Amniotic stem cell (primary cell): ENCODE data around the gene PCDHGA3.
"Not testable (repeated sequence)": the region's sequence is repeated elsewhere in the genome, so short reads cannot be mapped to it uniquely, and the experiment has no call there.

ENCODE experiments used
- DNase-seq: peaks from one replicate; lab custom pipeline; 2025; lab: John Stamatoyannopoulos, UW

The PCDHGA3 gene

DNA sequence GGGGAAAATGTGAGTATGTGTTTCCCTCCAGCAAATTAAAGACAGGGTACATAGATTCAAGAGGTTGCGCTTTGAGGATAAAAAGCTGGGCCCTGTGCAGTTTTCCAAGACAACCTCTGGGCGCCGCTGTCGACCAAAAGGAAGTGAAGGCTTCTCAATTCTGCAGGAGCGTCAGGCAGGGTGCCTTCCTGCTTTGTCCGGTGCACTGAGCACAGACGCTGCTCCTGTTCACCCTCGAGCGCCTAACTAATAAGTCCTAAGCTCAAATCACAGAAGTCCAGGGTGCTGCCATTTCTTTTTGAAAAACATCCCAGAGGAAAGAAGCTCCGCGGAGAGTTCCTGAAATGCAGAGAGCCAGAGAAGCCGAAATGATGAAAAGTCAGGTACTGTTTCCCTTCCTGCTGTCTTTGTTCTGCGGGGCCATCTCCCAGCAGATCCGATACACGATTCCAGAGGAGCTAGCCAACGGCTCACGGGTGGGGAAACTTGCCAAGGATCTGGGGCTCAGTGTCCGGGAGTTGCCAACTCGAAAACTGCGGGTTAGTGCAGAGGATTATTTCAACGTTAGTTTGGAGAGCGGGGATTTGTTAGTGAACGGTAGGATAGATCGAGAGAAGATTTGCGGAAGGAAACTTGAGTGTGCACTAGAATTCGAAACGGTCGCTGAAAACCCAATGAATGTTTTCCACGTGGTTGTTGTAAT lies 6.4 kb downstream of the PCDHGA3 start, which contains the start of gene PCDHGB1:
TSS of gene PCDHGB1 (plus strand) at position 183 of the 703 bp plus-strand sequence. CDS start at position 345, 162 bp downstream.
- peak; percentile 13 for DNase-seq

DNA sequence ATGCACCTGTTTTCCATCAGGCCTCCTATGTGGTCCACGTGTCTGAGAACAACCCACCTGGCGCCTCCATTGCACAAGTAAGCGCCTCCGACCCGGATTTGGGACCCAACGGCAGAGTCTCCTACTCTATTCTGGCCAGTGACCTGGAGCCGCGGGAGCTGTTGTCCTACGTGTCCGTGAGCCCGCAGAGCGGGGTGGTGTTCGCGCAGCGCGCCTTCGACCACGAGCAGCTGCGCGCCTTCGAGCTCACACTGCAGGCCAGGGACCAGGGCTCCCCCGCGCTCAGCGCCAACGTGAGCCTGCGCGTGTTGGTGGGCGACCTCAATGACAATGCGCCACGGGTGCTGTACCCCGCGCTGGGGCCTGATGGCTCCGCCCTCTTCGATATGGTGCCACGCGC lies 8.0 kb downstream of the PCDHGA3 start:
- no peak for DNase-seq

DNA sequence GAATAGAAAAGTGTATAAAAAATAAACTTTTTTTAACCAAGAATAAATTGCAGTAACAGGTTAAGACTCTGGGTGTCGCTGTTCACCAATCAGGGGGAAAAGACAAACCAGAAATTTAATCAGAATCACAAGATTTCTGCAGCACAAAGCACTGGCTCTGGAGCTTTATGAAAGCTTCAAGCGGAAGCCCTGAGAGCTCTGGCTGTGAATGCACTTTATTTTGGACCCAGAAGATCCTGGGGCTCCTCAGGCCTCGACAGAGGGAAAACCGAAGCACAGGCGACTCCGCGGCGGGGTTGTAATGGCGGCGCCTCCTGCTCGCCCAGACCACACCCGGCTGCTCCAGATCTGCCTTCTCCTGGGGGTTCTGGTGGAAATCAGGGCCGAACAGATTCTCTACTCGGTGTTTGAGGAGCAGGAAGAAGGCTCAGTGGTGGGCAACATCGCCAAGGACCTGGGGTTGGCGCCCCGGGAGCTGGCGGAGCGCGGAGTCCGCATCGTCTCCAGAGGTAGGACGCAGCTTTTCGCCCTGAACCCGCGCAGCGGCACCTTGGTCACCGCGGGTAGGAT lies 11.4 kb downstream of the PCDHGA3 start, which contains the start of gene PCDHGA4:
TSS of gene PCDHGA4 (plus strand) at position 122 of the 570 bp plus-strand sequence. CDS start at position 209, 87 bp downstream.
- no peak for DNase-seq

DNA sequence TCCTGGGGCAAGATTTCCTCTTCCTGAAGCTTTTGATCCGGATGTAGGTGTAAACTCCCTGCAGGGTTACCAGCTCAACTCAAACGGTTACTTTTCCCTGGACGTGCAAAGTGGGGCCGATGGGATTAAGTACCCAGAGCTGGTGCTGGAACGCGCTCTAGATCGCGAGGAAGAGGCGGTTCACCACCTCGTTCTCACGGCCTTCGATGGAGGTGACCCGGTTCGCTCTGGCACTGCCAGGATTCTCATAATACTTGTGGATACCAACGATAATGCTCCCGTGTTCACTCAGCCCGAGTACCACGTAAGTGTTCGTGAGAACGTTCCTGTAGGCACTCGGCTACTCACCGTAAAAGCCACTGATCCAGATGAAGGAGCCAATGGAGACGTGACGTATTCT lies 12.0 kb downstream of the PCDHGA3 start:
- DNase-seq: no peak

DNA sequence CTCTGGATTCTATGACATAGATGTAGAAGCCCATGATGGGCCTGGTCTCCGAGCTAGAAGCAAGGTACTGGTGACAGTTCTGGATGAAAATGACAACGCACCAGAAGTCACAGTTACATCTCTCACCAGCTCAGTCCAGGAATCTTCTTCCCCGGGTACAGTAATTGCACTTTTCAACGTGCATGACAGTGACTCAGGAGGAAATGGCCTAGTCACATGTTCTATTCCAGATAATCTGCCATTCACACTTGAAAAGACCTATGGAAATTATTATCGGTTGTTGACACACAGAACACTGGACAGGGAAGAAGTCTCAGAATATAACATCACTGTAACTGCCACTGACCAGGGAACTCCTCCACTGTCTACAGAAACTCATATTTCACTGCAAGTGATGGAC lies 12.5 kb downstream of the PCDHGA3 start:
- DNase-seq: no peak

DNA sequence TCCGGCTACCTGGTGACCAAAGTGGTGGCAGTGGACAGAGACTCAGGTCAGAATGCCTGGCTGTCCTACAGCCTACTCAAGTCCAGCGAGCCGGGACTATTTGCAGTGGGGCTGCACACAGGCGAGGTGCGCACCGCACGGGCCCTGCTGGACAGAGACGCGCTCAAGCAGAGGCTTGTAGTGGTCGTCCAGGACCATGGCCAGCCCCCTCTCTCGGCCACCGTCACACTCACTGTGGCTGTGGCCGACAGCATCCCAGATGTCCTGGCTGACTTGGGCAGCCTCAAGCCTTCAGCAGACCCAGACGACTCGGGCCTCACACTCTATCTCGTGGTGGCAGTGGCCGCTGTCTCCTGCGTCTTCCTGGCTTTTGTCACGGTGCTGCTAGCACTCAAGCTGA lies 13.3 kb downstream of the PCDHGA3 start:
- DNase-seq: no peak

DNA sequence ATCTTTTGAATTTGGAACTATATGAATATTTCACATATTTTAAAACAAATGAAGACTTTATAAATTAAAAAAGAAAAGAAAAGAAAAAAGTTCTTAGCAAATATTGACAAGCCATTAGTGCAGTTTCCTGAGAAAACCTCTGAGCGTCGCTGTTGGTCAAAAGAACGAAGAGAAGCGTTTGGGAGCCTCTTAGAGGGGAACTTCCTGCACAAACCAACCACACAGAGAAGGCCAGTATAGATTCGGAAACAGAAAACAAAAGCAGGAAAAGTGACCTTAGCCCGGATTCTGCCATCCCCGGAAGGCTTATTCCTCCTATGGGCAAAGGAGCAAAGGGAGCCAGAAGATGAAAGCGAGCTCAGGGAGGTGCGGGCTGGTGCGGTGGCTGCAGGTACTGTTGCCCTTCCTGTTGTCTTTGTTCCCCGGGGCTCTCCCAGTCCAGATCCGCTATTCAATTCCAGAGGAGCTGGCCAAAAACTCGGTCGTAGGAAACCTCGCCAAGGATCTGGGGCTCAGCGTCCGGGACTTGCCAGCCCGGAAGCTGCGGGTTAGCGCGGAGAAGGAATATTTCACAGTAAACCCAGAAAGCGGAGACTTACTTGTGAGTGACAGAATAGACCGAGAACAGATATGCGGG lies 16.3 kb downstream of the PCDHGA3 start, which contains the start of gene PCDHGB2:
TSS of gene PCDHGB2 (plus strand) at position 205 of the 637 bp plus-strand sequence. CDS start at position 347, 142 bp downstream.
- DNase-seq: no peak

DNA sequence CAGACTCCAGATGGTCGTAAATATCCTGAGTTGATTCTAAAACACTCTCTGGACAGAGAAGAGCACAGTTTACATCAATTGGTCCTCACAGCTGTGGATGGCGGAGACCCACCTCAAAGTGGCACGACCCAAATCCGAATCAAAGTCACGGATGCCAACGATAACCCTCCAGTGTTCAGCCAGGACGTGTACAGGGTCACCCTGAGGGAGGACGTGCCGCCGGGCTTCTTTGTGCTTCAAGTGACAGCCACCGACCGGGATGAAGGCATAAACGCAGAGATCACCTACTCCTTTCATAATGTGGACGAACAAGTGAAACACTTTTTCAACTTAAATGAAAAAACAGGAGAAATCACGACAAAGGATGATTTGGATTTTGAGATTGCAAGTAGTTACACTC lies 17.1 kb downstream of the PCDHGA3 start:
- no peak for DNase-seq

DNA sequence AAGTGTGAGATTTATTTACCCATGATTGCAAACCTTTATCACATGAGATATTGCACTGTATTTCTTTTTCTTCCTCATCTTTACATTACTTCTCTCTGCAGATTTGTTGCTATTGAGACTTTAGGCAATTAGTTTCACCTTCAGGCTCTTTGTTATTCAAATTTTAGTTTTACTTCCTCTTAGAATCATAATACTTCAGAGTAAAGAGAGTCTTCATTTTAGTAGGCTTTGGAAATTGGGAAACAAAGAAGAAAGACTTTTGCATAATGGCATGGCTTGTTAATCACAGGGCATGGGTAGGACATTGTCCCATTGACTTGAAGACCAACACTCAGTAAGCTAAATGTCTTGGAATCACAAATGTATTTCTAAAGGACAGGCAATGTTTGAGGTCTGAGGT lies 19.1 kb downstream of the PCDHGA3 start:
- no peak for DNase-seq

DNA sequence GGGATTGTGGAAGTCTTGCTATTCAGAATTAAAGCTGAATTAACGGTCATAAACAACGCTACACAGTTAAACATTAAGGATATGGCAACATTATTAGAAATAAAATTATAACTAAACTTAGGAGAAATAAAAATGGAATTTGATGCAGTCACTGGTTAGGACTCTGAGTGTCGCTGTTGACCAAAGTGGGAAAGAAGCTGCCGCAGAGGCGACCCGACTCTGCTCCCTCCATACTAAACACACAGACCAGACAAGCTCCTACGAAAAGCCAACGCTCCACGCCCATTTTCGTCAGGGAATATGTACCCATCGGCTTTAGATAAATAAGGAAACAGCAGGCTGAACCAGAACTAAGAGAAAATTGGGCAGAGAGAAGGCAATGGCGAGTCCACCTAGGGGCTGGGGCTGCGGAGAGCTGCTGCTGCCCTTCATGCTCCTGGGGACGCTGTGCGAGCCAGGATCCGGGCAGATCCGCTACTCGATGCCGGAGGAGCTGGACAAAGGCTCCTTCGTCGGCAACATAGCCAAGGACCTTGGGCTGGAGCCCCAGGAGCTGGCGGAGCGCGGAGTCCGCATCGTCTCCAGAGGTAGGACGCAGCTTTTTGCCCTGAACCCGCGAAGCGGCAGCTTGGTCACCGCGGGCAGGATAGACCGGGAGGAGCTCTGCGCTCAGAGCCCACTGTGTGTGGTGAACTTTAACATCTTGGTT lies 20.5 kb downstream of the PCDHGA3 start, which contains the start of gene PCDHGA5:
TSS of gene PCDHGA5 (plus strand) at position 211 of the 709 bp plus-strand sequence. CDS start at position 380, 169 bp downstream.
- no peak for DNase-seq

DNA sequence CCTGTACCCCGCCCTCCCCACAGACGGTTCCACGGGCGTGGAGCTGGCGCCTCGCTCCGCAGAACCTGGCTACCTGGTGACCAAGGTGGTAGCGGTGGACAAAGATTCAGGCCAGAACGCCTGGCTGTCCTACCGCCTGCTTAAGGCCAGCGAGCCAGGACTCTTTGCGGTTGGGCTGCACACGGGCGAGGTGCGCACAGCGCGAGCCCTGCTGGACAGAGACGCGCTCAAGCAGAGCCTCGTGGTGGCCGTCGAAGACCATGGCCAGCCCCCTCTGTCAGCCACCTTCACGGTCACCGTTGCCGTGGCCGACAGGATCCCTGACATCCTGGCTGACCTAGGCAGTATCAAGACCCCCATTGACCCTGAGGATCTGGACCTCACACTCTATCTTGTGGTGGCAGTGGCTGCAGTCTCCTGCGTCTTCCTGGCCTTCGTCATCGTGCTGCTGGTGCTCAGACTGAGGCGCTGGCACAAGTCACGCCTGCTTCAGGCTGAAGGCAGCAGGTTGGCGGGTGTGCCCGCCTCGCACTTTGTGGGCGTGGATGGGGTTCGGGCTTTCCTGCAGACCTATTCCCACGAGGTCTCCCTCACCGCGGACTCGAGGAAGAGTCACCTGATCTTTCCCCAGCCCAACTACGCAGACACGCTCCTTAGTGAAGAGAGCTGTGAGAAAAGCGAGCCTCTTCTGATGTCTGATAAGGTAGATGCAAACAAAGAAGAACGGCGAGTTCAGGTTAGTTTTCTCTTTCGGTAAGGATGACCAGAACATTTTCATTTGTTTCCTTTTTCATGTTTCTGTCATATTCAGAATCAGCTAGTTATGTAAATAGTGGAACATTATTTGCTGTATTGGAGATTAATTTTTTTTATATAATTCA lies 22.6 kb downstream of the PCDHGA3 start:
- DNase-seq: no peak

DNA sequence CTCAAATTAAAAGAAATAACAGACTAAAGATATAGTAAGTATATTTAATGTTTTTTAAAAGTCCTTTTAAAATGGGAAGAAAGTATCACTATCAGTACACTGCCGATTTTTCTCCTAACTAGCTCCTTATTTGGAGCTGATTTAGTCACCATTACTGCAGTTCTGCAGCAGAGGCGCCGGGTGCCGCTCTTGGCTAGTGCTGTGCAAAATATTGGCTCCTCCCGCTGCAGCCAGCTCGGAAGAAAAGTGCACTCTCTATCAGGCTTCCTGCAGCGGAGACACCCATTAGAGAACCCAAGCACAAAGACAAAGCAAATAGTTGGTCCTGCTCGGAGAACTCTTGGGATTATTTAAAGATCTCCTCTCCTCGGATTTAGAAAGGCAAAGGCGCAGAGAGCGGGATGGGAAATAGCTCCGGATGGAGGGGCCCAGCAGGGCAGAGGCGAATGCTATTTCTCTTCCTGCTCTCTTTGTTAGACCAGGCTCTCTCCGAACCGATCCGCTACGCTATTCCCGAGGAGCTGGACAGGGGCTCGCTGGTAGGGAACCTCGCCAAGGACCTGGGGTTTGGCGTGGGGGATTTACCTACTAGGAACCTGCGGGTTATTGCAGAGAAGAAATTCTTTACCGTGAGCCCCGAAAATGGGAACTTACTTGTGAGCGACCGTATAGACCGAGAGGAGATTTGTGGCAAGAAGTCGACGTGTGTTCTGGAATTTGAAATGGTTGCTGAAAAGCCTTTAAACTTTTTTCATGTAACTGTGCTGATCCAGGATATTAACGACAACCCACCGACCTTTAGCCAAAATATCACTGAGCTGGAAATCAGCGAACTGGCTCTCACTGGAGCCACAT lies 26.6 kb downstream of the PCDHGA3 start, which contains the start of gene PCDHGB3:
TSS of gene PCDHGB3 (plus strand) at position 249 of the 855 bp plus-strand sequence. CDS start at position 402, 153 bp downstream.
- no peak for DNase-seq

DNA sequence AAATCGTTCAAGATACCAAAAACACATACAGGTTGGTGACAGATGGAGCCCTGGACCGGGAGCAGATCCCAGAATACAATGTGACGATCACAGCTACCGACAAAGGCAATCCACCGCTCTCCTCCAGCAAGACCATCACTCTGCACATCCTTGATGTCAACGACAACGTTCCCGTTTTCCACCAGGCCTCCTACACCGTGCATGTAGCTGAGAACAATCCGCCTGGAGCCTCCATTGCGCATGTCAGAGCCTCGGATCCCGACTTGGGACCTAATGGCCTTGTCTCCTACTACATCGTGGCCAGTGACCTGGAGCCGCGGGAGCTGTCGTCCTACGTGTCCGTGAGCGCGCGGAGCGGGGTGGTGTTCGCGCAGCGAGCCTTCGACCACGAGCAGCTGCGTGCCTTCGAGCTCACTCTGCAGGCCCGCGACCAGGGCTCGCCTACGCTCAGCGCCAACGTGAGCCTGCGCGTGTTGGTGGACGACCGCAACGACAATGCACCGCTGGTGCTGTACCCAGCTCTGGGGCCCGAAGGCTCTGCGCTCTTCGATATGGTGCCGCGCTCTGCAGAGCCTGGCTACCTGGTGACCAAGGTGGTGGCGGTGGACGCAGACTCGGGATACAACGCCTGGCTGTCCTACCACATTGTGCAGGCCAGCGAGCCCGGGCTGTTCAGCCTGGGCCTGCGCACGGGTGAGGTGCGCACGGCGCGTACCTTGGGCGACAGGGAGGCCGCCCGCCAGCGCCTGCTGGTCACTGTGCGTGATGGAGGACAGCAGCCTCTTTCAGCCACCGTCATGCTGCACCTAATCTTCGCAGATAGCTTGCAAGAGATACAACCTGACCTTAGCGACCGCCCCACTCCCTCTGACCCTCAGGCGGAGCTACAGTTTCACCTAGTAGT lies 28.2 kb downstream of the PCDHGA3 start:
- DNase-seq: no peak

DNA sequence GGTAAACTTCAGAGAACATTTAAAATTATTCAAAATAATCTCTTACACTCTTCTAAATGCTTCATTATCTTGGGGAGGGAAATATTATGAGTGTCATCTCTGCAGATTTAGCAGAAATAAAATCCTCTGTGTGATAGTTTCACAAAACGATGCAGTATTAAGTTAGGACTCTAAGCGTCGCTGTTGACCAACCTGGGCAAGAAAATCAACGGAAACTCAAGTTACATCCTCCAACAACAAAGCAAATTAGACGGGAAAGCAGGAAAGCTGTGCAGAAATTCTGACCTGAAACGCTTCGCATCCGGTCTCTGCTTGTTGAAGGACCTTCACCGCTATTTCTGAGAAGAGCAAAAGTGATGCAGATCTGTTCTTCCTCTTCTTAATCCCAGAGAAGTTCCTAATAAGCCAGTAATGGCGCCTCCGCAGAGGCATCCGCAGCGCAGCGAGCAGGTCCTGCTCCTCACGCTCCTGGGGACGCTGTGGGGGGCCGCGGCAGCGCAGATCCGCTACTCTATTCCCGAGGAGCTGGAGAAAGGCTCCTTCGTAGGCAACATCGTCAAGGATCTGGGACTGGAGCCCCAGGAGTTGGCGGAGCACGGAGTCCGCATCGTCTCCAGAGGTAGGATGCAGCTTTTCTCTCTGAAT lies 30.2 kb downstream of the PCDHGA3 start, which contains the start of gene PCDHGA6:
TSS of gene PCDHGA6 (plus strand) at position 219 of the 645 bp plus-strand sequence. CDS start at position 412, 193 bp downstream.
- no peak for DNase-seq

DNA sequence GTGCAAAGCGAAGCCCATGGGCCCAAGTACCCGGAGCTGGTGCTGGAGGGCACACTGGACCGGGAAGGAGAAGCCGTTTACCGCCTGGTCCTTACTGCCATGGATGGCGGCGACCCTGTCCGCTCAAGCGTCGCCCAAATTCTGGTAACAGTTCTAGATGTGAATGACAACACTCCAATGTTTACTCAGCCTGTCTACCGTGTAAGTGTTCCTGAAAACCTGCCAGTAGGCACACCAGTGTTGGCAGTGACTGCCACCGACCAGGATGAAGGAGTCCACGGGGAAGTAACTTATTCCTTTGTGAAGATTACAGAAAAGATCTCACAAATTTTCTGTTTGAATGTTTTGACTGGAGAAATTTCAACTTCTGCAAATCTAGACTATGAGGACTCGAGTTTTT lies 31.0 kb downstream of the PCDHGA3 start:
- no peak for DNase-seq

DNA sequence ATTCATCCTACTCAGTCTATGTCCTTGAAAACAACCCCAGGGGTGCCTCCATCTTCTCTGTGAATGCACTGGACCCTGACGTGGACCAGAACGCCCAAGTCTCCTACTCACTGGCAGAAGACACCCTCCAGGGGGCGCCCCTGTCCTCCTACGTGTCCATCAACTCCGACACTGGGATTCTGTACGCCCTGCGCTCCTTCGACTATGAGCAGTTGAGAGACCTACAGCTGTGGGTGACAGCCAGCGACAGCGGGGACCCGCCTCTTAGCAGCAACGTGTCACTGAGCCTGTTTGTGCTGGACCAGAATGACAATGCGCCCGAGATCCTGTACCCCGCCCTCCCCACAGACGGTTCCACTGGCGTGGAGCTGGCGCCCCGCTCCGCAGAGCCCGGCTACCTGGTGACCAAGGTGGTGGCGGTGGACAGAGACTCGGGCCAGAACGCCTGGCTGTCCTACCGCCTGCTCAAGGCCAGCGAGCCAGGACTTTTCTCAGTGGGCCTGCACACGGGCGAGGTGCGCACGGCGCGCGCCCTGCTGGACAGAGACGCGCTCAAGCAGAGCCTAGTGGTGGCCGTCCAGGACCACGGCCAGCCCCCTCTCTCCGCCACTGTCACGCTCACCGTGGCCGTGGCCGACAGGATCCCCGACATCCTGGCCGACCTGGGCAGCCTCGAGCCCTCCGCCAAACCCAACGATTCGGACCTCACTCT lies 32.0 kb downstream of the PCDHGA3 start:
- DNase-seq: not testable (repeated sequence)

DNA sequence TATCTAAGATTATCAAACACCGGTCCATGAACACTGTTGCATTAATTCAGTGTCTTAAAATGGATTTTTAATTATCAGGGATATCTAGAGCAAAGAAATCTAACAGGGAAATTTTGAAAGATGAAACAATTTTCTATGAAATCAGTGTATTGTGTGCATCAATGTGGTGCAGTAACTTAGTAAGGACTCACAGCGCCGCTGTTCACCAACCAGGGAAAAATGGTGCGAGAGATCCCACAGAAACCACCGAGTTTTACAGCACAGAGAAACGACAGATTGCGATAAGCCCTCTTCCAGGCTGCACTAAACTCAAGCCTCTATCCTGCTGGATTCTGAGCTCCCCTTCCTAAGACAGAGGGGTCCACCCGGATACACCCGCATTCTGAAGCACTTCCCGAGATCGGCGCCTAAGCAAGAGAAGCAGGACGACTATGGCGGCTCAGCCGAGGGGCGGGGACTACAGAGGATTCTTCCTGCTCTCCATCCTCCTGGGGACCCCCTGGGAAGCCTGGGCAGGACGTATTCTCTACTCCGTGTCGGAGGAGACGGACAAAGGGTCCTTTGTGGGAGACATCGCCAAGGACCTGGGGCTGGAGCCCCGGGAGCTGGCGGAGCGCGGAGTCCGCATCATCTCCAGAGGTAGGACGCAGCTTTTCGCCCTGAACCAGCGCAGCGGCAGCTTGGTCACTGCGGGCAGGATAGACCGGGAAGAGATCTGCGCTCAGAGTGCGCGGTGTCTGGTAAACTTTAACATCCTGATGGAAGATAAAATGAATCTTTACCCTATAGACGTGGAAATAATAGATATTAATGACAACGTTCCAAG lies 39.1 kb downstream of the PCDHGA3 start, which contains the start of gene PCDHGA7:
TSS of gene PCDHGA7 (plus strand) at position 274 of the 826 bp plus-strand sequence. CDS start at position 432, 158 bp downstream.
- no peak for DNase-seq
